ENCODE measurements around the gene LY86. TPM values are rescaled to one million over a fixed set of nuclear protein-coding genes. Genes with fewer than 3 reads are reported as not detected.

LY86 gene
- total and polyA plus RNA-seq, 8 donors = 0.16 to 6.1 (median 0.59) TPM; not detected in 1

- no peak for DNase-seq
- FAIRE-seq = no peak
- ATAC-seq = no peak
- no peaks in the 10 kb centered on the region for H3K36me3 ChIP-seq
- no peak overlapping the region for H3K4me3 ChIP-seq
- H3K4me1 ChIP-seq = peaks cover under 1 to 16% (median 11%) of the 10 kb centered on the region in 3 donors
- H3K27ac ChIP-seq = no peak overlapping the region
- intact Hi-C loops (cut with DNase I) = no loop called here
- WGBS, 2 donors = 86 to 94% methylated on average over 5 of the region's 5 CpGs
- H3K27me3 ChIP-seq = no peaks in the 10 kb centered on the region
- no peaks in the 10 kb centered on the region for H3K9me3 ChIP-seq
- no peak for TF ChIP-seq CTCF (IDR thresholded peaks at IDR 0.05)
These were observed 24.4 kb upstream of the LY86 start for GRCh38 chr6:6564154-6564553.

- Histone ChIP-seq H3K9me3 (no peaks in the 10 kb centered on the region), H3K36me3 (no peaks in the 10 kb centered on the region), H3K4me1 (peaks cover 9 to 22% (median 11%) of the 10 kb centered on the region in 3 donors), H3K27me3 (no peaks in the 10 kb centered on the region), H3K27ac (peak overlapping the region in 2 of 4 donors; percentile 44 to 52), H3K4me3 (no peak overlapping the region)
- ATAC-seq (peak; percentile 82 to 92 (median 89)), FAIRE-seq (no peak), DNase-seq (peak in 4 of 6 donors; percentile 39 to 68 (median 54))
- intact Hi-C loops (cut with DNase I) = no loop called here
- WGBS, 2 donors = 30 to 36% methylated on average over 4 of the region's 4 CpGs
- no peak for TF ChIP-seq CTCF (IDR thresholded peaks at IDR 0.05)
These were observed 23.5 kb upstream of the LY86 start for GRCh38 chr6:6565069-6565468.

GRCh38 chr6:6565488-6565887 lies 23.0 kb upstream of the LY86 start:
- ATAC-seq (peak; percentile 8 to 46 (median 42)), FAIRE-seq (no peak), DNase-seq (peak in 1 of 6 donors; percentile 33)
- 33 to 42% methylated on average over 3 of the region's 3 CpGs for WGBS, 2 donors
- Histone ChIP-seq H3K27me3 (no peaks in the 10 kb centered on the region), H3K4me3 (no peak overlapping the region), H3K4me1 (peaks cover 9 to 22% (median 11%) of the 10 kb centered on the region in 3 donors), H3K36me3 (no peaks in the 10 kb centered on the region), H3K27ac (peak overlapping the region in 1 of 4 donors; percentile 52), H3K9me3 (no peaks in the 10 kb centered on the region)
- TF ChIP-seq CTCF (IDR thresholded peaks at IDR 0.05) = no peak
- intact Hi-C loops (cut with DNase I) = no loop called here

GRCh38 chr6:6566766-6567165 lies 21.8 kb upstream of the LY86 start:
- no peak overlapping the region for H3K4me3 ChIP-seq
- no peak for TF ChIP-seq CTCF (IDR thresholded peaks at IDR 0.05)
- ATAC-seq = no peak
- no peak for FAIRE-seq
- H3K4me1 ChIP-seq = peaks cover 9 to 26% (median 11%) of the 10 kb centered on the region in 3 donors
- 69 to 80% methylated on average over 4 of the region's 4 CpGs for WGBS, 2 donors
- no peak overlapping the region for H3K27ac ChIP-seq
- no peaks in the 10 kb centered on the region for H3K27me3 ChIP-seq
- intact Hi-C loops (cut with DNase I) = no loop called here
- DNase-seq = peak in 1 of 6 donors; percentile 38
- no peaks in the 10 kb centered on the region for H3K36me3 ChIP-seq
- H3K9me3 ChIP-seq = no peaks in the 10 kb centered on the region

GRCh38 chr6:6569096-6569810 lies 19.3 kb upstream of the LY86 start:
- intact Hi-C loops (cut with DNase I) = no loop called here
- no peaks in the 10 kb centered on the region for H3K36me3 ChIP-seq
- H3K4me1 ChIP-seq = peaks cover 9 to 25% (median 11%) of the 10 kb centered on the region in 3 donors
- TF ChIP-seq CTCF (IDR thresholded peaks at IDR 0.05) = no peak
- FAIRE-seq (no peak), DNase-seq (no peak), ATAC-seq (peak; percentile 19 to 44 (median 26))
- 44 to 52% methylated on average over 13 of the region's 13 CpGs for WGBS, 2 donors
- no peak overlapping the region for H3K27ac ChIP-seq
- H3K4me3 ChIP-seq = no peak overlapping the region
- H3K27me3 ChIP-seq = no peaks in the 10 kb centered on the region
- H3K9me3 ChIP-seq = no peaks in the 10 kb centered on the region

All from pancreas (tissue), 10 donors.